GM19193 (cell line): ENCODE results near the gene GCN1.

Source experiments
- POLR2A ChIP-seq: IDR thresholded peaks from 4 replicates; pipeline ENCODE4 v1.6.1; 2011; ENCODE audit not compliant: insufficient read depth, insufficient read length; ENCODE audit errors: extremely low read depth

Gene GCN1

DNA sequence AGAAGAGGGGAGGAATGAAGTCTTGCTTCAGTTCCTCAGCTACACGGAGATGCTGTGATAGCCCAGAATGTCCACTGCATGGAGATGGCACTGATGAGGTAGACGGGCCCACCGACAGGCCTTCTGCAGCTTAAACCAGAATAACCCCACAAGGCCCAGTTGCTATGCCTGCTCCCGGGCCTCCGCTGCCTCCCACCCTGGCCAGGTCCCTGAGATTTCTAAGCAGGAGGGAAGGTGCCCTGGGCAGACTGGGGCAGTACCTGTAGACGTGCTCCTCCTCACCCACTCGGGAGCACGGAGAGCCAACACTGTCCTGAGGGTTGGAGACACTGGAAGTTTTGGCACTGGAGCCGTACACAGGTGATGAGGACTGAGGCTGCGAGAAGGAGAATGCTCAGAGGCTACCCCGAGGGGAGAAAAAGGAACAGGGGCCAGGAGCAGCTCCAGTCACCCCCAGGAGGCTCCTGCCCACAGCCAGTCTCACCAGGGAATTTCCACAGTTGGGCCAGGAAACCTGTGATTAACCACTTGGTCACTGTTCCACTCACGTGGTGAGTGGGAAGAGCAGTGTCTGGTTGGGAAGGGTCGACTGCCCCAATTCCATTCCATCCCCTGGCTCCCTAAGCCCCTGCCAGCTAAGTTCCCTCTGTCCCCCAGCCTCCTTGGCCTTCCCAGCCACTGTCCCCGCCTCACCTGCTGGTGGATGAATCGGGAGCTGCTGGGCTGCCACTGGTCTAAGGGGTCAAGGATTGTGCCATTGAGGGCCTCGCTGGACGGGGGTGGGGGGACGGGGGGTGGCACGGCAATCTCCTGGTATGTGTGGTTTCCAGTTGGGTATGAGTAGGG lies 29.2 kb upstream of the GCN1 start:
- no peak for TF ChIP-seq POLR2A

DNA sequence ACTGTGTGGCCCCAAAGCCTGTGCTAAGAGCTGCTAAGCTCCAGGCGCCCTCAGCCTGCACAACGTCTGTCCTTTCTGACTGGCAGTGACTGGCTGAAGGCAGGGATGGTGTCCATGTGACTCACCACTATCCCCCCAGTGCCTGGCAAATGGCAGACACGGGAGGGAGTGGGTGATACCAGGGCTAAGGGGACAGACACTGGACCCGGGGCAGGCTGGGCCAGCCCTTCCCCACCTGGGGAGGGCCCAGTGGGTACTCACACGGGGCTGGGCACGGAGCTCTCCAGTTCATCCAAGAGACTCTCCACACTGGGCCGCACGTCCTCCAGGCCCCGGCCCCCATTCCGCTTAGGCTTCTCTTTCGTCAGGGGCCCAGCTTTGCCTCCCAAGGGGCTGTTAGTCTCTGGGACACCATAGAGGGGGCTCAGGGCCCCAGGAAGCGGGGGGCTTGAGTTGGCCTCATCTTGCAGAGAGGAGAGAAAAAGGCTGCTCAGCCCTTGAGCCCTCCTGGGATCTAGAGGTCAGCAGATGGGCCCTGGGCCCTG lies 27.8 kb upstream of the GCN1 start:
- TF ChIP-seq POLR2A = no peak

DNA sequence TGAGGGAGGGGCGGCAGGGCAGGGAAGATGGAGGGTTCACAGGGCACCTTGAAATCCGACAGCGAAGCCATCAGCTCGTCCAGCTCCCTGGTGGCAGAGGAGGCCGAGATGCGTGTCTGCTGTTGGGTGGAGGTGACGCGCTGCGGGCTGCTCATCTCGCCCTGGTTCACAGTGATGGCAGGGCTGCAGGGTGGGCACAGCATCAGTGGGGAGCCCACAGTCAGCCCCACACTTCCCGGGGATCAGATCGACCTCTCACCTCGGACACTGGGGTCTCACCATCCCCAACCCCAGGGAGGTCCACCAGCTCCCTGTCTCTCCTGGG lies 27.0 kb upstream of the GCN1 start:
- no peak for TF ChIP-seq POLR2A

DNA sequence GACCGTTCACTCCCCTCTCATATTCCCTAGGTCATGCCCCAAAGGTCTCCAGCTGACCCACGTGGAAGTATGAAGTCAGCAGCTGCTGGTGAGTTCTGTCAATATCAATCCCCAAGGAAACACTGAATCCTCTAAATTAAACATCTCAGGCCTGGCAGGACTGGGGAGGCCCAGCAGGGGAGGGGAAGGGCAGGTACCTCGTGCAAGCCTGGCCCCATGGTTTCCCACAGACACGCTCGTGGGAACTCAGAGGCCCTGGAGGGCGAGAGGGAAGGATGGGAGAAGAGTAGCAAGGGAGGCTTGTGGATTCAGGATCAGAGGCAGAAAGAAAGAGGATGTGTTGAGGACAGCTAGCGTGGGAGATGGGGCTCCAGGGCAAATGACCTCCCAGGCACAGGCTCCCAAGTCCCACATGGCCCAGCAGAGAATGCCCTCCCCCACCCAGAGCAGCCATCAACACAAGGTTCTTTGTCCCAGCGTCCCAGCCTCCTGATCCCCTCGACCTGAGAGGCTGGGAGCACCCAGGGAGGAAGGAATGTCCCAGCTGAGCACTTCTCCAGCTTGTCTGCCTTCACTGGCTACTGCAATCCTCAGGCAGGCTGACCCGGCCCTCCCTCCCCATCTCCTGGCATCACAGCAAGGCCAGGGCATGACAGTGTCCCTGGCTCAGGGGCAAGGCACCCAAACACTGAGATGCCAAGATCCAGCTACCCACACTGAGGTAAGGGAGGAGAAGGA lies 26.5 kb upstream of the GCN1 start:
- TF ChIP-seq POLR2A = no peak

DNA sequence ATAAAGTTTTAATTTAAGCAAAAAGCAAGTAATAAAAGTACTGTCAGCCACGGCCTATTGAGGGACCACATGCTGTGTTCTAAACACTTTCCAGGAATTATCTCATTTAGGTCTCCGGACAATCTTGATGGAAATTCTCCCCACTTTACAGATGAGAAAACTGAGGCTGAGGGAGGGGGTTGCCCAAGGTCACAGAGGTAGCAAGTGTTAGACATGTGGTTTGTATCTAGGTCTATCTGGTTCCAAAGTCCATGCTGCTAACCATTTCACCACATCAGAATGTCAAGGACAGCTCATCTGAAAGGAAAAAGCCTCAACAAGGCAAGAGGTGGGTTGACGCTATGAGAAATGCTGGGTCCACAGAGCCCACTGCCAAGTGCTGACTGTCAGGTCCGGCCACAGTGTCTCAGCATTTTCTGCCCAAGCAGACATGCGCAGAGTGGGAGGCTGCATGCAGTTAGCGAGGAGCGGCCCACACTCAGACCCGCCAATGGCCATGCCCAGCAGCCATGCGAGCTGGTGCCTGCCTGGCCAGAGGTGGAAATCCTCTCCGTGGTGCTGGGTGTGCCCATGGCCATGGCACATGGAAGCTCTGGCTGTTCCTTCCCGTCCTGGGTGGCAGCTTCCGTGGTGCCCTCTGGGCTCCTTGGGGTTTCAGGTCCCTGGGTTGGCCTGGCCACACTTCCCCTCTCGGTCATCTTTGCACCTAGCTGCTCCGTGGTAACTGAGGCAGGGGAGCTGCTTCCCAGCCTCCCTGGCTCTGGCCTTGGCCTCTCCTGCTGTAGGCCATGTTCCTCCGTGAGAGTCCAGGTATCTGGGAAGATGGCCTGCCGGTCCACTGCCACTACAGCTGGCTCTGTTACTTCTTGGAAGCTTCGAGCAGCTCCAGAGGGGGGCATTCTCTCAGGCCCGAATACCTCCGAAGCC lies 24.4 kb upstream of the GCN1 start:
- no peak for TF ChIP-seq POLR2A

DNA sequence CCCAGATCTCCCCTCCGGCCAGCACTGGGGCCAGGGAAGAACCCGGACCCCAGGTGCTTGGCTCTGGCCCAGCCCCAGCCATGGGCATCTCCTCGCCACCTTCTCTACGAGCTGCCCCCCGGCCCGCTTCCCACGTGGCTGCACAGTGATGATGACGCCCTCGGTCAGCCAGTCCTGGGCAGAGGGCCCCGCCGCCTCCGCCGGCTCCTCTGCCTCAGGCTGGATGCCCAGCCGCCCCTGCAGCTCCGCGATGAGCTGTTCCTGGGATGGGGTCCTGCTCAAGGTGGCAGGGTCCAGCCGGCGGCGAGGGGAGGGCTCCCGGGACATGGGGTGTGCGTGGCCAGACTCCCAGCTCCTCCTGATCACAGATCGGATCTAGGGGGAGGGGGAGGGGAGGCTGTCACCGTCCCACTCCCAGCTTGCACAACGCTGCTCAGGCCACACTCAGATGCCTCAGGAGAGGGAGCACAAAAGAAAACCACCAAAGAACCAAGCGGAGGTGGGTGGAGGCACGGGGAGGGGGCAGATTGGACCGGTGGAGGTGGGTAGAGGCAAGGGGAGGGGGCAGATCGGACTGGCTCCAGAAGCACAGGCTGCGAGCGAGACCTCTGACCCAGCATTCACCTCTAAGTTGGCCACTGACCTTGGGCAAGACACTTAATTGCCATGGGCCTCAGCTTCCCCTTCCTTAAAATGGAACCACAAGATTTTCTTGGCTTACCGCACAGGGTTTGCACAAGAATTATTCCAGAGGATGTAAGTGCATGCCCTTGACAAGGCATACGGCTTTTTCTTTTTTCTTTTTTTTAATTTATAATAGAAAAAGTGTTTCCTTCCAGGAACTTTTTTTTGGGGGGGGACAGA lies 22.5 kb upstream of the GCN1 start:
- TF ChIP-seq POLR2A = no peak

DNA sequence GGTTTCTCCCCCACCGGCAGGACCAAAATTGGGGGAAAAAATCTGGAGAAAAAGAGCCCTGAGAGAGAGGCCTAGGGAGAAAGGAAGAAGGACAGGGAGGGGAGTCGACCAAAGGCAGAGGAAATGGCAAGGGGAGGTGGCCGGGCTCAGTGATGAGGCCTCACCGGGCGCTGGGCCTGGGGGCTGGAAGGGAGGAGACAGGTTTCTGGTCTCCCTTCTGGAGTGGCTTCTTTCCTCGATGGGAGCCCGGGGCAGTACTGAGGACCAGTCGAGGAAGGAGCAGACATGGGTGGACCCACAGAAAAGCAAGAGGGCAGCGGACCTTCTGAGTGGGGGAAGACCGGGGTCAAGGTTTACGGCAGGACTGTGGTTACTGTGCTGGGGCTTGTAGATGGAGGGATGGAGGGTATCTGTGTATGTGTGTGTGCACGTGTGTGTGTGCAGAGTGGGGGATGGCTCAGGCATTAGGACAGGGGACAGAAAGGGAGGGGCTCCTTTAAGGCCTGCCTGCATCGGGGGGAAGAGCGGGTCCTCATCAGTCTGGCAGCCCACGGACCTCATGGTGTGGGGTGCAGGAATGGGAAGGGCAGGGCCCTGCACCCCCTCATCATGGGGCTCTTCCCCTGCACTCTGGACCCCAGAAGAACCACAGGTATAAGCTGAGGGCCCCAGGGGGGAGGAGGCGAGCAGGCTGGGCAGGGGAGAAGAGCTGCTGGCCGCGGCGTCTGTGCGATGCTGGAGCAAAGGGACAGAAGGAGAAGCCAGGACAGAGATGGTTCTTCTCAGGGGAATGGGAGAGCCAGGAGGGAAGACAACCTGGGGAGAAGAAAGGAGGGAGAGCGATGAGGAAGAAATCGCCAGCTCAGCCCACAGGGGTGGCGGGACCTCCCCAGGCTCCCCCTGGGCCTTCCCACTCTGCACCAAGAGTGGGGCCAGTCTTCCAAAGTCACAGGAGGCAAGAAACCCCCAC lies 21.5 kb upstream of the GCN1 start:
- TF ChIP-seq POLR2A = no peak

DNA sequence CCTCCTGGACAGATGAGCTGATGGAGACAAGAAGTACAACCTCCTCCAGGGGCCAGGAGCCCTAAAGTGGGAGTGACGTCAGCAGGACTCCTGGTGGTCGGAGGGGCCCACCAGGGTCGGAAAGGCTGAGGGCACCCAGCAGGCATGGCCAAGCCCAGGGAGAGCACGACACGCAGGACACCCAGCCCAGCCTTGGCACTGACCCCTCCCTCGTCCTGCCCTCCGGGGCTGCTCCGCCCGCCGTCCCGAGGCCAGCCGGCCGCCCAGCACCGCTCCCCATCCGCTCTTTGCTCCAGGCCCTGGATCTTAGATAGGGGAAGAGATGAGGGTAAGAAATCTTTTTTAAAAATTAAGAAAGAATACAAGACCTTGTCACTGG lies 20.8 kb upstream of the GCN1 start:
- TF ChIP-seq POLR2A = no peak

DNA sequence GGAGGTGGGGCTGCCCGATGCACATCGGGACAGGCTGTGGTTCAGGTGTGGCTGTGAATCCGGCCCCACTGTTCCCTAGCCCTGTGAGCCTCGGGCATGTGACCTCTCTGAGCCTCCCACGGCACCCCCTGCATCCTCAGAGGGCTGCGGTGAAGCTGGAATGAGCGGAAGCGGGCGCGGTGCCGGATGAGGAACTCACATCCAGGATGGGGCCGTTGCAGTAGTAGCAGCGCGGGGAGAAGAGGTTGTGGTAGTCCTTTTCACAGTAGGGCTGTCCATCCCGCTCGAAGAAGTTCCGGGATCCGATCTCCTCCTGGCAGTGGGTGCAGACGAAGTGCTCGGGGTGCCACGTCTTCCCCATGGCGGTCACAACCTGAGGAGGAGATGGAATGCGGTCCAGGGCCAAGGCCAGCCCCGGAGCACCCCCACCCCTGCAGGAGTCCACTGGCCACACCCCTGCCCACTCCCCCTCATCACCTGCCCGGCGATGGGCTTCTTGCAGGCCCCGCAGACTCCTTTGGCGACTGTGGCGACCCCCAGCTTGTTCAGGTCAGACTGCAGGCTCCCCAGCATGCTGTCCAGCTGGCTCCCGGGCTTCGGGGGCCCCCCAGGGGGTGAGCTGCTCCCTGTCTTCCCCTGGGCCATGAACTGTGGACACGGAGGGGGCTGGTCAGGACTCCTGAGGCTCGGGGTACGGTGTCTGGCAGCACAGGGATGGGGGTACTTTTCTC lies 20.3 kb upstream of the GCN1 start:
- no peak for TF ChIP-seq POLR2A

DNA sequence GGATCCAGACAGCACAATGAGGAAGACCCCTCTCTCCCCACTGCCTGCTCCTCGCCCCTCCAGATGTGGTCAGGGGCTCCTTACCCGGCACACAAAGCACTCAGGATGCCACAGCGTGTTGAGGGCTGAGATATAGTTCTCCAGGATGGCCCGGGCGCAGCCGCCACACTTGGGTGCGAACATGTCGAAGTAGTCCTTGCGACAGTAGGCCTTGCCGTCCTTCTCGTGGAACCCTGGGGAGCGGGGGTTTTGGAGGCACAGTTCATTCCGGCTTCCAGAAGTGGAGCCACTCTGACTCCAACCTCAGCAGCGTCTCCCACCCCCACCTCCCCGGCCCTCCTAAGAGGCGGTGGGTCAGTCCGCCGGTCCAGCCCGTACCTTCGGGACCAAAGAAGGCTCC lies 19.2 kb upstream of the GCN1 start:
- no peak for TF ChIP-seq POLR2A

DNA sequence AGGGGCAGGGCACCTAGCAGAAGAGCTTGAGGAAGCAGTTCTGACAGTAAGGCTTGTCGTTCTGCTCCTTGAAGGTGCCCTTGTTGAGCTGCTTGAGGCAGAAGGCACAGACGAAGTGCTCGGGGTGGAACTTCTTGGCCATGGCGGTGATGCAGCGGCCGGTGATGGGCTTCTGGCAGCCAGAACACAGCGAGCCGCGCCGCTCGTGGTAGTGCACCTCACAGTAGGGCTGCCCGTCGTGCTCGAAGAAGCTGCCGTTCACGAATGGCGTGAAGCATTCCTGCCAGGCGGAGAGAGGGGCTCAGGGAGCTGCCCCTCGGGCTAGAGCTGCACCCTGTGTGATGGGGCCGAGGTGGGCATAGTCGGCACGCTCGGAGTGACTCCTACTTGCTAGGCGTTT lies 17.8 kb upstream of the GCN1 start:
- no peak for TF ChIP-seq POLR2A

DNA sequence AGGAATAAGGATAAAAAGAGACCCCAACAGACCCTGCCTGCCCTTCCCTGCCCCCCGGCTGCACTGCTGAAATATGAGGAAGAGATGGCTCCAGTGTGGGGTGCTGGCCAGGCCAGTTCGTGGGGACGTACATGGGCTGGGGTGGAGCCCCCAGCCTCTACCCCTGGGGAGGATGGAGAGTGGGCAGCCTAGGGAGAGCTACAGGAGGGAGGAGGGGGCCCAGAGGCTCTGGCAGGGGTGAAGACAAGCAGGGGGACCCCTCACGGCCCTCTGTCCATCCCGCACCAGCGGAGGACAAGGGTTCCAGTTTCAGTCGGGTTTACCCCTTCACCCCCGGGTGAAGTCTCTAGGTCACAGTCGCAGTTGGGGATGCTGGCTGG lies 17.4 kb upstream of the GCN1 start:
- TF ChIP-seq POLR2A = no peak
